ENCODE results near the gene TTLL11.

TTLL11 gene

DNA sequence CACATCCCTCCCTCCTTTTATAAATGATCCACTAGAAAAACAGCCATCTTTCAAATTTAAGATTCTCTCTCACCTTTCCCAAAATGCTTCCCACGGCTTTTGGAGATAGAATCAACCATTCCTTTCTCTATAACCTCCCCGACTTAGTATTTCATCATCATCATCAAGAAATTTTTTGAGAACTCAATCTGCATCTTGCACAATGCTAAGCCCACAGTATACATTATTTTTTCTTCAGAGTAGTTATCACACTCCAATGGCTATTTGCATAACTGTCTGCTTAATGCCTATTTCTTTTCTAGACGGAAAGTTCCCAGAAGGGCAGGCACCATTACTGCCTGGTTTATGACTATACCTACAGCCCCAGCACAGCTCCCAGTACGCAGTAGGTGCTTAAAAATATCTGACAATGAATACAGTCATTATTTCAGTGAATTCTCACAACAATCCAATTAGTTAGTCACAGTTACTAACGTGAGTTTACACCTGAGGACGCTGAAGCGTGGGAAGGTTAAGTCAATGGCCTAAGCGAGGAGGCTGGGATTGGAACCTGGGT, 212.7 kb downstream of the TTLL11 start:
- DNase-seq (ENCODE audit: low spot score) = no peak

DNA sequence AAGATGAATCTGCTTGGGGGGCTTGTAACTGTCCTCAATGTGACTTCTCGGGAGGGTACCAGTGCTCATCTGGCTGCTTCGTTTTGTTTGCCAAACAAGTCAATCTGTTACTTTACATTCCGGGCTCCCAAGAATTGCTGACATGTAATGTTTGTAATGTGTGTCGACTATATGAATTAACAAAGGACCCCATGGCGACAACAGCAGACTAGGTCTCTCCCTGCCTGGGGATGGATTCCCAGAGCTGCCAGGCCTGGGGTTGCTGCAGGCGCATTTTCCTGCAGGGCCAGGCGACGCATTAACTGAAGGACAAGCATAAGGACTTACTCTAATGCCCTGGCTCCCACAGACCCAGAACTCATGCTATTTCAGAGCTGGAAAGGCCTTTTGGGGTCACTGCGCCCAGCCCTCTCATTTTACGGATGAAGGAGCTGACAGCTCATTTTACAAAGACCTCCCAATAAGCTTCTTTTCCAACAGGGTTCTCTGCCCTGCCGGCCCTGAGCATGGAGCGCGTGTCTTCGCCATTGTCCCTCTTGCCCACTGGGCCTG, 214.8 kb downstream of the TTLL11 start:
- DNase-seq (ENCODE audit: low spot score) = no peak

DNA sequence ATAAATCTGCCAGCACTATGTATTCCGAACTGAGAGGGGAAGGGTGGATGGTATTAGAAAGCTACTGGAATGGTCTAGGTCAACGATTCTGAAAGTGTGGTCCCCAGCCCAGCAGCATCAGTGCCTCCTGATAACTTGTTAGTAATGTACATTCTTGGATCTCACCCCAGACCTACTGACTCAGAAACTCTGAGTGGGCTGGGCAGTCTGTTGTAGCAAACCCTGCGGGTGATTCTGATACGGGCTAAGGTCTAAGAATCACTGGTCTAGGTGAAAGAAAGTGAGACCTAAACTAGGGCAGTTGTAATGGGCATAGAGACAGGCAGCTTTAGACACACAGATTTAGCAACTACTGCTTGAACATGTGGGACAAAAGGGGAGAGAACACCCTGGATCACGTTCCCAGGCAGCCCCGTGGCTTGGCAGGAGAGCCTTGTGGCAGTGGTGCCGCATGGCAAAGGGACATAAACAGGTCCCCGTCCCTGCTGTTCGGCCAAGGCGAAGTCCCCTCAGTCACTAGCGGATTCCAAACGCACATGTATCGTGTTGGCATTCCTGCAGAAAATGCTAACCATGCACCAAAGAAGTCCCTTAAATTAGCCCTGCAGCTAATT, 216.3 kb downstream of the TTLL11 start:
- no peak for DNase-seq (ENCODE audit: low spot score)

GRCh38 chr9:121876255-121876654, 216.9 kb downstream of the TTLL11 start:
- DNase-seq (ENCODE audit: low spot score) = no peak

DNA sequence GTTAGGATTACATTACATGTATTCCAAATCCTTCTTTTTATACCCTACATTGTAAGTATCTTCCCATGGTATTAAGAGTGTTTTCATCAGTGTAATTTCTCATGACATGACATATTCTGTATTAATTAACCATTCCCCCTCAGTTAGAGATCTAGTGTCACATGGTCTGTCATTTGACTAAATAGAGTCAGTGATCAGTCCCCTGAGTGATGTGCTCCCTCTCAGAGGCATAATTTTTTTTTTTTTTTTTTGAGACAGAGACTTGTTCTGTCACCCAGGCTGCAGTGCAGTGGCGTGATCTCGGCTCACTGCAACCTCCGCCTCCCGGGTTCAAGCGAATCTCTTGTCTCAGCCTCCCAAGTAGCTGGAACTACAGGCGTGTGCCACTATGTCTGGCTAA, 218.6 kb downstream of the TTLL11 start:
- no peak for DNase-seq (ENCODE audit: low spot score)

- DNase-seq (ENCODE audit: low spot score) = no peak
Measured at GRCh38 chr9:121871431-121872025, 221.6 kb downstream of the TTLL11 start.

- no peak for DNase-seq (ENCODE audit: low spot score)
Measured at GRCh38 chr9:121870271-121870670, 222.8 kb downstream of the TTLL11 start.

- no peak for DNase-seq (ENCODE audit: low spot score)
Measured at GRCh38 chr9:121868626-121869025, 224.5 kb downstream of the TTLL11 start.

DNA sequence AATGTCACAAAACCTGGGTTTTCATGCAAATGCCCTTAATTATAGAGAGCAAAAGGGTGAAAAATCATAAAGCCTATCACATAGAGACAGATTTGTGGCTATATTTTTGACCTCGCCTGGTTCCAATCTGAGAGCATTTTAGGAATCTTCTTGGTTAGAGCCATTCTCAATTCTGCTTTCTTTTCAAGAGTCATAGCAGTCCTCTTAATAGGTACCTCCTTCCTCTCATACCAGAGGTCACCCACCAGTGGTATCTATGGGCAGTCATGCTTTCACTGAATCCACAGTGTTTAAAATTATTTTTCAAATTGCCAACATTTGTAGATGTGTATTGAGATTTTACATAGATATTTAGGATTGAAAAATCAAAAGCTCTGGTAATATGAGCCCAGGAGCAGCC, 226.2 kb downstream of the TTLL11 start:
- DNase-seq (ENCODE audit: low spot score) = no peak

- DNase-seq (ENCODE audit: low spot score) = no peak
Measured at GRCh38 chr9:121865884-121866283, 227.2 kb downstream of the TTLL11 start.

GRCh38 chr9:121865060-121865459, 228.0 kb downstream of the TTLL11 start:
- DNase-seq (ENCODE audit: low spot score) = no peak

- no peak for DNase-seq (ENCODE audit: low spot score)
Measured at GRCh38 chr9:121863955-121864354, 229.2 kb downstream of the TTLL11 start.

- no peak for DNase-seq (ENCODE audit: low spot score)
Measured at GRCh38 chr9:121862371-121863332, 230.5 kb downstream of the TTLL11 start.

DNA sequence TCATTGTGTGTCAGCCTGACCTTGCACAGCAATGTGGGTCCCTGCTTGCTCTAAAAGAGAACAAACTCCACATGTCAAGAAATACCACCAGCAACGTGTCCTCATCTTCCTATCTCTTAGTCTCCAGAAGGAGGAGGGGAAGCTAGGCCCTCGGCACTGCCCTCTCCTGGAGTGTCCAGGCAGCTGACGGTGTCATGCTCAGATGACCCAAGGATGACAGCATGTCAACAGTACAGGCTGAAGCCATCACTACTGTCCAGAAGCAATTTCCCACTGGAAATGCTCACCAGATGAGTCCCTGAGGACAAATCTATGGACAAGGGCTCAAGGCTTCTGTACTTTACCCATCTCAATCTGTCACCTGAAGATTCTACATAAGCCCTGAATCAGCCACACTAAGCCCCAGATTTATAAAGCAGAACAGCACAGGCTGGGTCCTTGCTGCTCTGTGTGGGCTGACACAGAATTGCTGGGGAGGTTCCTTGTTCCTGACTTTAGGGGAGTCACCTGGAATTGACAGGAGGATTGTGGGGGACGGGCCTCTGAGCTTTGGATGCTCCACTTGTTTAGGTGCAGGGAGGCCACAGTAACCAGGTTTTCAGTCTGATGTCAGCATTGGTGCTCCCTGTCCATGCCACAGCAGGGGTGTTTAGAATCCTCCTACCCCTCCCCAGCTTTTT, 231.5 kb downstream of the TTLL11 start:
- DNase-seq (ENCODE audit: low spot score) = peak; percentile 18

DNA sequence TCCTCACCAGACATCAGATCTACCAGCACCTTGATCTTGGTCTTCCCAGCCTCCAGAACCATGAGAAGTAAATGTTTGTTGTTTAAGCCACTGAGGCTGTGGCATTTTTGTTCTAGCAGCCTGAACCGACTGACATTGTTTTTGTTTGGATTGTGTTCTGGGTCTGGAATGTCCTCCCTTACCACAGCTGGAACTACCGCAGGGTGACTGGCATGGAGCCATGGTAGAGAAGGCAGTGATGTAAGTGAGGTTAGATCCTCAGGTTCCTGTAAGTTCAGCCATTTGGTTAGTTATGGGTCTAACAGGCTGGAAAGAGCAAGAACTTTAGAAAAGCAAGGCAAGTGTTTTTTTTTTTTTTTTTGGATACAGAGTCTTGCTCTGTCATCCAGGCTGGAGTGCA, 232.4 kb downstream of the TTLL11 start:
- DNase-seq (ENCODE audit: low spot score) = no peak

DNA sequence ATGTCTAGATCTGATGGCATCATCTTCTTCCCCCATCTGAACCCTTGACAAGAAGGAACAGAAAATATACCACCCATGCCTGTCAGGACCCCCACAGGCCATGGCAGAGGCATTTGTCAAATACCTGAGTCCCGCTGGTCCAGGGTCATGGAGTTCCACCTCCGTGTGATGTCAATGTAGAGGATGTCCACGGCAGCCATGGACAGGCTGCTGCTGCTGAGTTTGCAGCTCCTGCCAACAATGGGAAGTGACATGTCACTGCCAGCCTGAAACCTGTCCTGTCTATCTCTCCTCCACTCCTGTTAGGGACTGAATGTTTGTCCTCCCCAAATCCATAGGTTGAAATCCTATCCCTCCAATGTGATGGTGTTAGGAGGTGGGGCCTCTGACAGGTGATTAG, 232.9 kb downstream of the TTLL11 start:
- DNase-seq (ENCODE audit: low spot score) = no peak

DNA sequence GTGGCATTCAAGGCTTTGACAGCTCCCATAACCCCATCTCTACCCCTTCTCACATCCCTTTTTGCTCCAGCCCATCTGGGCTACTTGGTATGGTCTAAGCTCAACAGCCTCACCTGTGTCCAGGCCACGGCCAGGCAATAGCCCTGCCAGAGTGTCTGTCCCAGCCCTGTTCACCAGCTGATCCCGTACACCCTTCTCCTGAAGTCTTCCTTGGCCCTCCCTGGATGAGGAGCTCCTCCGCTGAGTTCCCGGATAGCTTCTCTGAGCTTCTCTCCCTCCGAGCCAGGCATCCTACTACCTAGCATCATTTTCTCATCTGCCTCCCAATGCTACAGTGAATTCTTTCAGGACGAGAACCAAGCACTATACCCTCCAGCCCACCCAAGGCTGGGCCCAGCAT, 233.5 kb downstream of the TTLL11 start:
- no peak for DNase-seq (ENCODE audit: low spot score)

DNA sequence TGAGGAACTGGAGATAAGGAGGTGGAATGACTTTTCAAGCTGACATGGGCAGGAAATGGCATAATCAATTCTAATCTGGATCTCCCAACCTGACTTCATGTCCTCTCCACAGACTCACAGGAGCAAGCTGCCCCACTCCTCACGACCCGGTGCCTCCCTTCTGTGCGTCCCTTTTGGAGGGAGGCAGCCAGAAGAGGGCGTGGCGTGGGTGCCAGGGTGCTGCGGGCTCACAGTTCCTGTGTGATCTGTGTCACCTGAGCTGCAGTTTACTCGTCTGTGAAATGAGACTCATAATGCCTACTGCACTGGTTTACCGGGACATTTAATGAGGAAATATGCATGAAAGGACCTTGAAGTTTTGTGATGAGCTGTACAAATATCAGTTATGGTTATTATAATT, 234.3 kb downstream of the TTLL11 start:
- DNase-seq (ENCODE audit: low spot score) = no peak

DNA sequence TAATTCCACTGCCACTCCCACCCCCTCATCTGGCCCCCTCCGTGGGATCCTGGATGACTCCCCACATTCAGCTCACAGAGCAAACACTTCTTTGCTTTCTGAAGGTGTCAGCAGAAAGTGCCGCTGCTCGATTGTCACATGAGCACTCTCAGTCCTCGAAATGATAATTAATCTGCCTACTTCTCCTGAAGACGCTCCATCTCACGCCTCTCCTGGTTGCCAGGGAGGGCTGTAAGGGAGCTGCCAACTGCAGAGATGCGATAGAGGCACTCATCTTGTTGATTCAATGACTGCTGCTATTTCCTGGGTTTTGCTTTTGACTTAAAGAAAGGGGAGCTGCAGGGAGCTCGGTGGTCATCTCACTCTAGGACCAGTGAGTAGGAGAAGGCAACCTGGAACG, 235.2 kb downstream of the TTLL11 start:
- DNase-seq (ENCODE audit: low spot score) = no peak

GRCh38 chr9:121855476-121855875, 237.6 kb downstream of the TTLL11 start:
- DNase-seq (ENCODE audit: low spot score) = no peak

- no peak for DNase-seq (ENCODE audit: low spot score)
Measured at GRCh38 chr9:121853617-121854395, 239.3 kb downstream of the TTLL11 start.

Measured in hematopoietic multipotent progenitor cell treated with erythropoietin and hydrocortisone succinate and interleukin-3 and kit ligand, for 15 days (in vitro differentiated cells).